ENCODE results near the gene SLC37A1.
"Not testable (repeated sequence)": the region's sequence is repeated elsewhere in the genome, so short reads cannot be mapped to it uniquely, and the experiment has no call there.

SLC37A1 gene

GRCh38 chr21:42596657-42597056, 83.0 kb downstream of the SLC37A1 start:
- DNase-seq (ENCODE audit: low spot score): no peak

GRCh38 chr21:42597487-42598158, 84.0 kb downstream of the SLC37A1 start:
- DNase-seq (ENCODE audit: low spot score): no peak

- no peak for DNase-seq (ENCODE audit: low spot score)
Observed at GRCh38 chr21:42598159-42598735, 84.6 kb downstream of the SLC37A1 start.

- no peak for DNase-seq (ENCODE audit: low spot score)
Observed at GRCh38 chr21:42599486-42599885, 85.8 kb downstream of the SLC37A1 start.

- DNase-seq (ENCODE audit: low spot score): no peak
Observed at GRCh38 chr21:42599962-42600361, 86.3 kb downstream of the SLC37A1 start.

GRCh38 chr21:42601656-42602055, 88.0 kb downstream of the SLC37A1 start:
- DNase-seq (ENCODE audit: low spot score): no peak

- no peak for DNase-seq (ENCODE audit: low spot score)
Observed at GRCh38 chr21:42607102-42607501, 93.5 kb downstream of the SLC37A1 start.

- DNase-seq (ENCODE audit: low spot score): no peak
Observed at GRCh38 chr21:42607525-42608102, 94.0 kb downstream of the SLC37A1 start.

- DNase-seq (ENCODE audit: low spot score): no peak
Observed at GRCh38 chr21:42608446-42608845, 94.8 kb downstream of the SLC37A1 start.

GRCh38 chr21:42609811-42610210, 96.2 kb downstream of the SLC37A1 start:
- no peak for DNase-seq (ENCODE audit: low spot score)

GRCh38 chr21:42611852-42612251, 98.2 kb downstream of the SLC37A1 start:
- no peak for DNase-seq (ENCODE audit: low spot score)

GRCh38 chr21:42612390-42612789, 98.7 kb downstream of the SLC37A1 start:
- DNase-seq (ENCODE audit: low spot score): no peak

GRCh38 chr21:42613756-42614155, 100.1 kb downstream of the SLC37A1 start:
- DNase-seq (ENCODE audit: low spot score): no peak

- no peak for DNase-seq (ENCODE audit: low spot score)
Observed at GRCh38 chr21:42614396-42614795, 100.7 kb downstream of the SLC37A1 start.

GRCh38 chr21:42614811-42615351, 101.2 kb downstream of the SLC37A1 start:
- DNase-seq (ENCODE audit: low spot score): no peak

GRCh38 chr21:42615377-42615776, 101.7 kb downstream of the SLC37A1 start:
- not testable (repeated sequence) for DNase-seq (ENCODE audit: low spot score)

GRCh38 chr21:42615924-42616323, 102.3 kb downstream of the SLC37A1 start:
- no peak for DNase-seq (ENCODE audit: low spot score)

GRCh38 chr21:42616446-42616845, 102.8 kb downstream of the SLC37A1 start:
- DNase-seq (ENCODE audit: low spot score): no peak

- DNase-seq (ENCODE audit: low spot score): no peak
Observed at GRCh38 chr21:42616941-42617340, 103.3 kb downstream of the SLC37A1 start.

- no peak for DNase-seq (ENCODE audit: low spot score)
Observed at GRCh38 chr21:42617486-42617885, 103.8 kb downstream of the SLC37A1 start.

GRCh38 chr21:42618707-42619102, 105.1 kb downstream of the SLC37A1 start:
- DNase-seq (ENCODE audit: low spot score): no peak

GRCh38 chr21:42619166-42619565, 105.5 kb downstream of the SLC37A1 start:
- DNase-seq (ENCODE audit: low spot score): no peak

- no peak for DNase-seq (ENCODE audit: low spot score)
Observed at GRCh38 chr21:42619841-42620240, 106.2 kb downstream of the SLC37A1 start.
